Activated naive CD4-positive, alpha-beta T cell treated with anti-CD3 and anti-CD28 coated beads, Interleukin-2, amount 50 U/mL, for 24 hours (primary cell): Measurements from ENCODE around the gene TBC1D8.

Source experiments
- H3K27ac Mint-ChIP-seq: one replicate; pipeline ENCODE4 v1.8.0; 2021; ENCODE audit warnings: mild to moderate bottlenecking, mixed read lengths
- H3K27me3 Mint-ChIP-seq: one replicate; pipeline ENCODE4 v1.8.0; 2021; ENCODE audit warnings: mixed read lengths
- H3K36me3 Mint-ChIP-seq: one replicate; pipeline ENCODE4 v1.8.0; 2021; ENCODE audit warnings: mixed read lengths
- H3K4me1 Mint-ChIP-seq: one replicate; pipeline ENCODE4 v1.8.0; 2021; ENCODE audit warnings: mixed read lengths
- H3K4me3 Mint-ChIP-seq: one replicate; pipeline ENCODE4 v1.8.0; 2021; ENCODE audit warnings: mild to moderate bottlenecking, mixed read lengths
- H3K9me3 Mint-ChIP-seq: one replicate; pipeline ENCODE4 v1.8.0; 2021; ENCODE audit warnings: mixed read lengths

Gene TBC1D8

GRCh38 chr2:101001691-101002561 is 149.3 kb downstream of the TBC1D8 start, which contains the start of gene RPL31:
RPL31 (plus strand) TSS chr2:101002289; CDS start chr2:101002702, 413 bp downstream.
- no peaks in the 10 kb centered on the region for H3K9me3 Mint-ChIP-seq
- peaks cover 45% of the 10 kb centered on the region for H3K4me1 Mint-ChIP-seq
- peaks cover 35% of the 10 kb centered on the region for H3K36me3 Mint-ChIP-seq
- H3K4me3 Mint-ChIP-seq: peak within 1 kb of the TSS; percentile 97
- peak within 1 kb of the TSS; percentile 98 for H3K27ac Mint-ChIP-seq
- H3K27me3 Mint-ChIP-seq: no peaks in the 10 kb centered on the region

DNA sequence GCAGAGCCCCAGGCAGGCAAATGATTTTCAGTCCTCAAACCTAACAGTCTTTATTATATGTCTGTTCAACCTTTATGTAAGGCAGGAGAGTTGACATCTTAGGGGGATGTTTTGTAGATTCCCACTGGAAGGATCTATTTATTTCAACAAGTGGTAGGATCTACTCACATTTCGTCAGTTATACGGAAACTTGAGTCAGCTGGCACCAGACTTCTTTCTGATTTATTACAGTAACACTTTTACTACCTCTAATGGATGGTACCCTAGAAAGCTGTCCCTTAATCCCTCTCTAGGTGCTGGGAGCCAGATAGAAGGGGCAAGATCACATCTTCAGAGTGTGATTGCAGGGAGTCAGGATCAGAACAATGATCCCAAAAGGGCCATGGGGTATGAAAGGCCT is 151.2 kb downstream of the TBC1D8 start:
- Mint-ChIP-seq H3K27me3 (no peaks in the 10 kb centered on the region), H3K4me1 (peaks cover 30% of the 10 kb centered on the region), H3K27ac (no peak overlapping the region), H3K4me3 (peak overlapping the region; percentile 27), H3K9me3 (no peaks in the 10 kb centered on the region), H3K36me3 (peaks cover 23% of the 10 kb centered on the region)

GRCh38 chr2:100998235-100998573 is 153.0 kb downstream of the TBC1D8 start:
- Mint-ChIP-seq H3K27me3 (no peaks in the 10 kb centered on the region), H3K27ac (no peak overlapping the region), H3K4me3 (no peak overlapping the region), H3K36me3 (peaks cover 6% of the 10 kb centered on the region), H3K9me3 (no peaks in the 10 kb centered on the region), H3K4me1 (peaks cover 12% of the 10 kb centered on the region)

DNA sequence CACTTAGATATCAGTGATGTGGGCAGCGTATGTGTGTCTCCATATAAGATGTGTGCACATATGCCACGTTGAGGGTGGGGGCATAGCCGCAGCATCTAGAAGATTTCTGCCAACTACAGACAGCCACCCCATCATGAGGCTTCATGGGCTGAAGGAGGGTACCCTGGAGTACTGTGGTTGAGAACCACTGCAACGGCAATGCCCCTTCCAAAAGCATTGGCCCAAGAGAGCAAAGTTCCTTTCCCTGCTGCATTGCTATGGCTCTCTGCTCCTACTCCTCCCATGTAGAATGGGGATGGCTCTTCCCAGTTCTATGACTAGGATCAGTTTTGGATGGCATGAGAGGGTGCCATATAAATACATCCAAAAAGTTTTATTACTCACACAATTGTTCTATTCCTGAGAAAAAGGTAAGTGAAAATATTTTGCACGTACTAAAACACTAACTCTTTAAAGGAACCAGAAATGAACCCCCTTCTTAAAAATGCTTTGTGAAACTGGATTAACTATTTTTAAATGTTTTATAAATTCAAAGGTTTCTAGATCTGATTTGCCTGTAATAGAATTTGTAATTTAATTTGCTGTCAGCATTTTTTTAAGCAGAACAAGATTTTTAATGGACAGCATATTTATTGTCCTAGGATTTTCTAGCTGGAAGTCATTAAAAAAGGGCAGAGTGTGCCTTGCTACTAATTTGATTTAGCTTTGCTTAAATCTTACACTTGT is 153.5 kb downstream of the TBC1D8 start:
- peaks cover 12% of the 10 kb centered on the region for H3K4me1 Mint-ChIP-seq
- H3K4me3 Mint-ChIP-seq: no peak overlapping the region
- H3K36me3 Mint-ChIP-seq: peaks cover under 1% of the 10 kb centered on the region
- H3K27ac Mint-ChIP-seq: no peak overlapping the region
- H3K27me3 Mint-ChIP-seq: no peaks in the 10 kb centered on the region
- no peaks in the 10 kb centered on the region for H3K9me3 Mint-ChIP-seq

- Mint-ChIP-seq H3K27ac (no peak overlapping the region), H3K27me3 (no peaks in the 10 kb centered on the region), H3K9me3 (no peaks in the 10 kb centered on the region), H3K4me3 (no peak overlapping the region), H3K36me3 (no peaks in the 10 kb centered on the region), H3K4me1 (peaks cover 4% of the 10 kb centered on the region)
Observed at GRCh38 chr2:100995309-100996075, 155.7 kb downstream of the TBC1D8 start.

- Mint-ChIP-seq H3K27me3 (no peaks in the 10 kb centered on the region), H3K36me3 (no peaks in the 10 kb centered on the region), H3K27ac (no peak overlapping the region), H3K4me1 (peaks cover 4% of the 10 kb centered on the region), H3K9me3 (no peaks in the 10 kb centered on the region), H3K4me3 (no peak overlapping the region)
Observed at GRCh38 chr2:100993294-100993693, 157.9 kb downstream of the TBC1D8 start.

GRCh38 chr2:100992262-100992661 is 158.9 kb downstream of the TBC1D8 start:
- Mint-ChIP-seq H3K4me1 (peaks cover 4% of the 10 kb centered on the region), H3K9me3 (no peaks in the 10 kb centered on the region), H3K36me3 (no peaks in the 10 kb centered on the region), H3K27ac (no peak overlapping the region), H3K27me3 (no peaks in the 10 kb centered on the region), H3K4me3 (no peak overlapping the region)

DNA sequence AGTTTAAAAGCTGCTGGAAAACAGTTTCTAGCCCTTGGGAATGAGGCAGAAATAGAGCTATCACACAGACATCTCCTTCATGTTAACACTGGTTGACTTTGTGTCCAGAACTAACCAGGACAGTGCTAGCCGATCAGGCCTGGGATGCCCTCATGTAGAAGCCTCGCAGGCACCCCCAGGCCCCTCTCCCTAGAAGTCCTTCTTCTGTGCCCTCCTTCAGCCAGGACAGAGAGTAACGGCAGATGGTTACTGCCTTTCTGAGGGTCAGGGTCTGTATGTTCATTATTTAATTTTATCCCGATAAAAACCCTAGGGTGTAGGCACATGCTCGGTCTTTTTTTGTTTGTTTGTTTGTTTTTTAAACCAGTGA is 159.8 kb downstream of the TBC1D8 start:
- Mint-ChIP-seq H3K27ac (no peak overlapping the region), H3K27me3 (no peaks in the 10 kb centered on the region), H3K36me3 (no peaks in the 10 kb centered on the region), H3K9me3 (no peaks in the 10 kb centered on the region), H3K4me3 (no peak overlapping the region), H3K4me1 (peaks cover 4% of the 10 kb centered on the region)

DNA sequence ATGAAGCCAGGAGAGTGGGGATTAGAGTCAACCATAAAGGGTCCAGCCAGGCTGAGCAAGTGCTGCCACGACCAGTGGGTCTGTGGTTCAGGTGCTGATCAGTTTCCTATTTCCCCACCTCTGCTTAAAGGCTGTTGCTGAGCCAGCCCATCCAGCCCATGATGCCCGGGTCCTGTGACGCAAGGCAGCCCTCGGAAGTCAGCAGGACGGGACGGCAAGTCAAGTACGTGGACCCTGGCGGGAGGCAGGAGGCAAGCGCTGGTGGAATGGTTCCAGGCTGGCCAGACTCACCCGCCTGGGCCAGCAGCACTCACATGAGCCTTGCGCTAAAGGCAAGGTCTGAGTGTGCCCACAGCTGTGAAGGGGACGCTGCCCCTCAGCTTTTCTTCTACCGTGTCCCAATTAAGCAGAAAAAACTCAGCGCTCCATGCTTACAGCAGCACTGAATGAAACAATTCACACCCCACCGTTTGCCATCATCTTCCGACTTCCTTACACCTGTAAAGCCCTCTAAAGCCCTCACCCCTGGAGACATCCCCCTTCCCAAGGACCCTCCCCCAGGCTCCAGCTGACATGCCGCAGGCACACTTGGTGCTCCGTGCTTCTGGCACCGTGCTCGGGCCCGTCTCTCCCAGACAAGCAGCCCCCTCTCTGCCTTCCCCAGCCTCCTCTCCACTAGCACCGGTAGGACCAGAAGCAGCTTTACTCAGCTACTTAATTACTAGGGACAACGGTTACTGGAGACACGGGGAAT is 160.4 kb downstream of the TBC1D8 start:
- Mint-ChIP-seq H3K27me3 (no peaks in the 10 kb centered on the region), H3K36me3 (no peaks in the 10 kb centered on the region), H3K4me3 (no peak overlapping the region), H3K27ac (no peak overlapping the region), H3K9me3 (no peaks in the 10 kb centered on the region), H3K4me1 (peaks cover 4% of the 10 kb centered on the region)

GRCh38 chr2:100990166-100990565 is 161.0 kb downstream of the TBC1D8 start:
- Mint-ChIP-seq H3K4me1 (peaks cover 4% of the 10 kb centered on the region), H3K27me3 (no peaks in the 10 kb centered on the region), H3K27ac (no peak overlapping the region), H3K36me3 (no peaks in the 10 kb centered on the region), H3K9me3 (no peaks in the 10 kb centered on the region), H3K4me3 (no peak overlapping the region)

GRCh38 chr2:100989666-100990065 is 161.5 kb downstream of the TBC1D8 start:
- H3K36me3 Mint-ChIP-seq: no peaks in the 10 kb centered on the region
- H3K27ac Mint-ChIP-seq: no peak overlapping the region
- peaks cover 4% of the 10 kb centered on the region for H3K4me1 Mint-ChIP-seq
- no peaks in the 10 kb centered on the region for H3K27me3 Mint-ChIP-seq
- H3K9me3 Mint-ChIP-seq: no peaks in the 10 kb centered on the region
- no peak overlapping the region for H3K4me3 Mint-ChIP-seq

GRCh38 chr2:100988630-100989417 is 162.4 kb downstream of the TBC1D8 start:
- Mint-ChIP-seq H3K9me3 (no peaks in the 10 kb centered on the region), H3K4me1 (peaks cover 4% of the 10 kb centered on the region), H3K27ac (peak overlapping the region; percentile 36), H3K27me3 (no peaks in the 10 kb centered on the region), H3K36me3 (no peaks in the 10 kb centered on the region), H3K4me3 (no peak overlapping the region)

- Mint-ChIP-seq H3K27ac (no peak overlapping the region), H3K4me1 (peaks cover 4% of the 10 kb centered on the region), H3K27me3 (no peaks in the 10 kb centered on the region), H3K9me3 (no peaks in the 10 kb centered on the region), H3K4me3 (no peak overlapping the region), H3K36me3 (no peaks in the 10 kb centered on the region)
Observed at GRCh38 chr2:100987974-100988373, 163.2 kb downstream of the TBC1D8 start.

DNA sequence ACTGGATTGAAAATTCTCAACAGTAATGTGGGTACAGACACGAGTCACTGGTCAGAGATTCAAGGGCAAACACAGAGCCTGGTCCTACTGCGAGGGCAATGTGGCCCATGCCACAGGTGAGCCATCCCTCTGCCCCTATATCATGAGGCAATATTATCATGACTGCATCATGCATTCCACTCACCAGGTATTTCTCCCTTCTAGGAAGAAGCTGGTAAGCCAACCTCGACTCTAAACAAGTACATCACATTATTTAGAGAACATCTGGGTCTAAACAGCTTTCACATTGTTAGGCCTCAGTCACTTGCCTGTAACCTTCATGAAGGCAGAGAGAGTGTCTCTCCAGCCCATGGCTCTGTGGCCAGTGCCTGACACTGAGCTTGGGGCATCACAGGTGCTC is 163.6 kb downstream of the TBC1D8 start:
- no peaks in the 10 kb centered on the region for H3K9me3 Mint-ChIP-seq
- H3K27me3 Mint-ChIP-seq: no peaks in the 10 kb centered on the region
- no peak overlapping the region for H3K4me3 Mint-ChIP-seq
- no peaks in the 10 kb centered on the region for H3K36me3 Mint-ChIP-seq
- no peak overlapping the region for H3K27ac Mint-ChIP-seq
- H3K4me1 Mint-ChIP-seq: peaks cover 3% of the 10 kb centered on the region
